Fibroblast of lung (primary cell): ENCODE measurements around the gene TRRAP. TPM values are rescaled to one million over a fixed set of nuclear protein-coding genes. Genes with fewer than 3 reads are reported as not detected.

ENCODE experiments used
- DNase-seq, 2 donors: peaks; one replicate each; pipeline versions ENCODE4 v3.0.0 to v3.0.0-alpha.2; 2010; ENCODE audit warnings: low read depth in 2 of 2
- H2AFZ ChIP-seq: 2 replicates; pipeline ENCODE4 v1.5.1; 2012; ENCODE audit warnings: low read length, control low read depth, inconsistent platforms
- H3K27ac ChIP-seq: 2 replicates; pipeline ENCODE4 v1.5.1; 2011; ENCODE audit warnings: low read length, control low read depth; ENCODE audit not compliant: insufficient read depth
- H3K27me3 ChIP-seq: 2 replicates; pipeline ENCODE4 v1.5.1; 2011; ENCODE audit warnings: mild to moderate bottlenecking, low read length; ENCODE audit not compliant: control insufficient read depth, insufficient read depth
- H3K36me3 ChIP-seq: 2 replicates; pipeline ENCODE4 v1.5.1; 2011; ENCODE audit warnings: low read length; ENCODE audit not compliant: control insufficient read depth, insufficient read depth
- H3K4me1 ChIP-seq: 2 replicates; pipeline ENCODE4 v1.5.1; 2011; ENCODE audit warnings: low read length; ENCODE audit not compliant: control insufficient read depth, insufficient read depth; ENCODE audit errors: extremely low read depth
- H3K4me2 ChIP-seq: 2 replicates; pipeline ENCODE4 v1.5.1; 2011; ENCODE audit warnings: low read length, control low read depth; ENCODE audit not compliant: insufficient read depth; ENCODE audit errors: extremely low read depth
- H3K4me3 ChIP-seq, 4 experiments: fragments of 200-600 bp in 1 of 4; sonication (generic) in 1 of 4; replicated peaks in 1 of 4; 2 replicates each; pipeline ENCODE4 v1.5.1; 2011 to 2016; ENCODE audit warnings: low read length in 4 of 4, low read depth in 3 of 4, mild to moderate bottlenecking in 3 of 4, control low read depth in 2 of 4, inconsistent platforms in 1 of 4, mixed read lengths in 1 of 4; ENCODE audit not compliant: insufficient read depth in 1 of 4; ENCODE audit errors: control extremely low read depth in 1 of 4
- H3K79me2 ChIP-seq: 2 replicates; pipeline ENCODE4 v1.5.1; 2012; ENCODE audit warnings: mild to moderate bottlenecking, low read length, inconsistent platforms; ENCODE audit not compliant: control insufficient read depth, insufficient read depth
- H3K9ac ChIP-seq: 2 replicates; pipeline ENCODE4 v1.5.1; 2011; ENCODE audit warnings: mild to moderate bottlenecking, low read length, control low read depth; ENCODE audit not compliant: insufficient read depth
- H3K9me3 ChIP-seq: 2 replicates; pipeline ENCODE4 v1.5.1; 2012; ENCODE audit warnings: low read depth, low read length; ENCODE audit not compliant: control insufficient read depth, insufficient read depth
- H4K20me1 ChIP-seq: 2 replicates; pipeline ENCODE4 v1.5.1; 2011; ENCODE audit warnings: low read length; ENCODE audit not compliant: control insufficient read depth, insufficient read depth; ENCODE audit errors: extremely low read depth
- EZH2 ChIP-seq: IDR thresholded peaks from 2 replicates; pipeline ENCODE4 v1.5.1; 2012; ENCODE audit warnings: low read length, control low read depth, mild to moderate bottlenecking; ENCODE audit errors: missing control alignments
- polyA plus RNA-seq, 2 donors: library from polyadenylated mRNA; depleted of rRNA in 1 of 2; stranded (reverse) in 1 of 2; unstranded in 1 of 2; fragments of >200 nt; gene quantifications; 2 replicates each; pipeline ENCODE4 v1.2.1, GENCODE V29; 2011 to 2012; ENCODE audit warnings: missing spikeins in 1 of 2
- total RNA-seq: library from RNA; depleted of rRNA; stranded (reverse); fragments of >200 nt; gene quantifications from 2 replicates; pipeline ENCODE4 v1.2.1, GENCODE V29; 2014
- TF ChIP-seq, protein P1 (sequence below), 2 donors: IDR thresholded peaks in 1 of 2; conservative IDR thresholded peaks in 1 of 2; 1 replicate in 1 of 2; 2 replicates in 1 of 2; pipeline ENCODE4 v1.5.1; 2011 to 2012; ENCODE audit warnings: low read length in 2 of 2, control low read depth in 1 of 2, inconsistent platforms in 1 of 2, low read depth in 1 of 2, mild to moderate bottlenecking in 1 of 2

The TRRAP gene
- total and polyA plus RNA-seq, 2 donors (not counting 1 experiment from before 2014, with no cell fraction given), result 11.3 to 20.6 TPM

DNA sequence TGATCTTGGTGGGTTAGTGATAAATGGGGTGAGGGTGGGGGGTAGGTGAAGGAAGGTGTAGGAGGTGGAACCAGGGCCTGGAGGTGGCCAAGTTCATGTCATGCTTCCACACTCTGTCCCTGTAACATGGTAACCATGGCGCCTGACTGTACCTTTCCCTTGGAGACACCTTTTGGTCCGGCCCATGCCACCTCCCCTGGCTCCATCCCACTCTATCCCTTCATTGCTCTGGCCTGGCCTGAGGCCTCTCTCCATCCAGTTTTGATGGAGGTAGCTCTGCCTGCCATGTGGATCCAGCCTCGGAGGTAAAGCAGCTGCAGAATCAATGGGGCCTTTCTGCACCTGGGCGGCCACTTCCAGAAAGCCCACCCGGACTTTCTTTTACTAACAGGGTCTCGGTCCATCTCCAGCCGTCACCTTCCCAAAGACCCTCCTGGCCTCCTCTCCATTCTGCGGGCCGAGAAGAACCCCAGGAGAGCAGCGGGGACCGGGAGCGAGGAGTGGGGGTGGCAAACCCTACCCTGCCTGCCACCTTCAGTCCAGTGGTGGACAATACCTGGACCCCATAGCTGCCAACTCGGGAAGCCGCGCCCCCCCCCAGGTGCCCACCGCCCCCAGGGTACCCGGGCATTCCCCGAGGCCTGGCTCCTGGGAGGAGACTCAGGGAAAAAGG is 504 bp upstream of the TRRAP start:
- Histone ChIP-seq H3K4me2 (peak overlapping the region; percentile 64), H3K27ac (no peak overlapping the region), H4K20me1 (no peaks in the 10 kb centered on the region), H3K4me1 (peaks cover 5% of the 10 kb centered on the region), H3K9me3 (no peaks in the 10 kb centered on the region), H3K36me3 (peaks cover 2% of the 10 kb centered on the region), H2AFZ (peak overlapping the region; percentile 70), H3K79me2 (peaks cover 28% of the 10 kb centered on the region), H3K9ac (peak overlapping the region; percentile 98), H3K4me3 (peak overlapping the region; percentile 57 to 99 (median 77)), H3K27me3 (no peaks in the 10 kb centered on the region)
- TF ChIP-seq, protein P1, sequence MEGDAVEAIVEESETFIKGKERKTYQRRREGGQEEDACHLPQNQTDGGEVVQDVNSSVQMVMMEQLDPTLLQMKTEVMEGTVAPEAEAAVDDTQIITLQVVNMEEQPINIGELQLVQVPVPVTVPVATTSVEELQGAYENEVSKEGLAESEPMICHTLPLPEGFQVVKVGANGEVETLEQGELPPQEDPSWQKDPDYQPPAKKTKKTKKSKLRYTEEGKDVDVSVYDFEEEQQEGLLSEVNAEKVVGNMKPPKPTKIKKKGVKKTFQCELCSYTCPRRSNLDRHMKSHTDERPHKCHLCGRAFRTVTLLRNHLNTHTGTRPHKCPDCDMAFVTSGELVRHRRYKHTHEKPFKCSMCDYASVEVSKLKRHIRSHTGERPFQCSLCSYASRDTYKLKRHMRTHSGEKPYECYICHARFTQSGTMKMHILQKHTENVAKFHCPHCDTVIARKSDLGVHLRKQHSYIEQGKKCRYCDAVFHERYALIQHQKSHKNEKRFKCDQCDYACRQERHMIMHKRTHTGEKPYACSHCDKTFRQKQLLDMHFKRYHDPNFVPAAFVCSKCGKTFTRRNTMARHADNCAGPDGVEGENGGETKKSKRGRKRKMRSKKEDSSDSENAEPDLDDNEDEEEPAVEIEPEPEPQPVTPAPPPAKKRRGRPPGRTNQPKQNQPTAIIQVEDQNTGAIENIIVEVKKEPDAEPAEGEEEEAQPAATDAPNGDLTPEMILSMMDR (conservative IDR thresholded peaks at IDR 0.05 in 1 of 2, IDR thresholded peaks at IDR 0.05 in 1 of 2; ENCODE audit: low read depth in 1 of 2, low read length in 2 of 2), result no peak
- no peak for TF ChIP-seq EZH2
- no peak for DNase-seq

DNA sequence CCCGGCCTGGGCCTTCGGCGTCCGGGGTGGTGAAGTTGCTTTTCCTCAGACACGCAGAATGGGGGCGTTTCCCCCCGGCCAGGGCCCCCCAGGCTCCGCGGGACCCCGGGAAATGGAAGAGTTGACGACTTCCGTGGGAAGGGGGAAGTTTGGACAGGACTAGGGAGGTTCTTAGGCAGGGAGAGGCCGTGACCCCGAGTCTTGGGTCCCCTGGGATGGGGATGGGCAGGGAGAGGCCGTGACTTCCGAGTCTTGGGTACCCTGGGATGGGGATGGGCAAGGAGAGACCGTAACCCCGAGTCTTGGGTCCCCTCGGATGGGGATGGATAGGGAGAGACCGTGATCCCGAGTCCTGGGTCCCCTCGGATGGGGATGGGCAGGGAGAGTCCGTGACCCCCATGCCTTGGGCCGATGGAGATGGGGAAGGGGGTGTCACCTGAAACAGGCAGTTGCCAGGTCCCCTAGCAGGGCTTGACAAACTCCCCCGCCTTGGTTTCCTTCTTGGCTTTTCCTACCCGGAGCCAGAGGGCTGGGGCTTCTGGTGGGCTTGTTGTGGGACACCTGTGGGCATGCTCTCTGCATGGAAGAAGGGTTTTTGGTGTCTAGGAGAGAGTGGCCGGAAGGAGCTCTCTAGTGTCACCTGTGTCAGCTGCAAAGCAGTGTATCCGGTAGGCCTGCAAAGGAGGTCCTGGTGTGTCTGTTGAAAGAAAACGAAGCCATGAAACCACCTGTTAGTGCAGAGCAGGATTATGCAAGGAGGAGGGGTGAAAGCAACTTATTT is 1.1 kb downstream of the TRRAP start:
- DNase-seq, result no peak
- Histone ChIP-seq H3K79me2 (peaks cover 31% of the 10 kb centered on the region), H3K36me3 (peaks cover 5% of the 10 kb centered on the region), H3K4me3 (peak overlapping the region; percentile 87 to 99 (median 96)), H3K4me1 (peaks cover 5% of the 10 kb centered on the region), H3K9me3 (no peaks in the 10 kb centered on the region), H3K27me3 (no peaks in the 10 kb centered on the region), H2AFZ (peak overlapping the region; percentile 33), H3K9ac (peak overlapping the region; percentile 98), H4K20me1 (no peaks in the 10 kb centered on the region), H3K27ac (peak overlapping the region; percentile 90), H3K4me2 (peak overlapping the region; percentile 99)
- TF ChIP-seq, protein P1 (conservative IDR thresholded peaks at IDR 0.05 in 1 of 2, IDR thresholded peaks at IDR 0.05 in 1 of 2; ENCODE audit: low read depth in 1 of 2, low read length in 2 of 2), result no peak
- no peak for TF ChIP-seq EZH2

DNA sequence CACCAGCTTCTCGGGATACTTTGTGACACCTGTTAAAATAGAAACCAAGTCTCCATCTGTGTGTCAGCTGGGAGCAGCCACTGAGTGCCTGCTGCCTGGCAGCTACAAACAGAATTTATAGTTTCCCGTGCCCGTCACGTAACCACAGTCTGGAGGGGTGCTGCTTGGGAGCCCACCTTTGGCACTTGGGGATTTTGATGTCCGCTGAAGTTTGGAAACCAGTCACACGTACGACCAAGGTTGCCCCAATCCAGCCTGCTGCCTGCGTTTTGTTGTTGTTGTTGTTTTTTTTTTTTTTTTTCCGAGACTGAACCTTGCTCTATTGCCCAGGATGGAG is 1.6 kb downstream of the TRRAP start:
- Histone ChIP-seq H4K20me1 (no peaks in the 10 kb centered on the region), H3K27ac (no peak overlapping the region), H3K27me3 (no peaks in the 10 kb centered on the region), H3K9ac (no peak overlapping the region), H3K4me1 (peaks cover 5% of the 10 kb centered on the region), H2AFZ (no peak overlapping the region), H3K79me2 (peaks cover 33% of the 10 kb centered on the region), H3K4me2 (peak overlapping the region; percentile 99), H3K4me3 (peak overlapping the region; percentile 87 to 99 (median 96)), H3K9me3 (no peaks in the 10 kb centered on the region), H3K36me3 (peaks cover 9% of the 10 kb centered on the region)
- TF ChIP-seq, protein P1 (conservative IDR thresholded peaks at IDR 0.05 in 1 of 2, IDR thresholded peaks at IDR 0.05 in 1 of 2; ENCODE audit: low read depth in 1 of 2, low read length in 2 of 2), result no peak
- TF ChIP-seq EZH2, result no peak
- DNase-seq, result no peak
